Measurements from ENCODE around the gene MRGPRF.

Gene MRGPRF

DNA sequence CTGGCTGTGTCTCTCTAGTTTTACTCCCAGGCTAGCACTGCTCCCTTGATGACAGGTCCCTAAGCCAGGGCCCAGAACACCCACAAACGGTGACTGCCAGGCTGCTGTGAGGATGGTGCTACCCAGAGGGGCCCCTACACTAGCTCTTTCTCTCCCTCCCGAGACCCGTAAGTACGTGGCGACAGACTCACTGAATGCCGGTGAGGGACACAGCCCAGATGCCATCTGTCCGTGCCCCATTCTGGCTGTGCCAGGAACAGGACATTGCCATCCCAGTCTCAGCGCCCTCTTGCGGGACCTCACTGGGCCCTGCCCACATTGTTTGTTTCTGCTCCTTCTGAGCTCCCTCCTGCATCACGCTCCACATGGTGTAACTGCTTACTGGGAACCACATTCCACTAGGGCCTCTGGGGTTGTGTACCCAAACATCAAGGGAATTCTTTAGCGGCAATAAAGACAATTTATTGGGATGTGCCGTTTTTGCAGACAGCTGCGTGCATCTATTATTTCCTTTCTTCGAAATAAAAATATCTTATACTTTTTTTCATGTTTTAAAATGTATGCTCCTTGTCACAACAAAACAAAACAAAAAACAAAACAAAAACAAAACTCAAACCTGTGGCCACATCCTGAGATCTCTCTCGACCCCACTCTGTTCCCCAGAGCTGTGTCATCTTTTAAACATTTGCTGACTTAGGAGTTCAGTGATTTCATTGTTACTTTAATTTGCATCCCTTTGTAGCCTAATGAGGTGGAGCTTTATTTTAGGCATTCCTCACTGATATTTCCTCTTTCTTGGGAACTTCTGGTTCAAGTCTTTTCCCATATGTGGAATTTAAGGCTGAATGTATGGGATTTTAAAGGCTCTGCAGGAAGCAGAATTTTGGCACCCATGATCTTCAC is 31.3 kb upstream of the MRGPRF start:
- Histone ChIP-seq H3K9me3 (no peaks in the 10 kb centered on the region), H3K36me3 (no peaks in the 10 kb centered on the region), H3K27me3 (no peaks in the 10 kb centered on the region), H3K4me3 (ENCODE audit: low read depth, low read length) (no peak overlapping the region), H3K4me1 (peaks cover 14% of the 10 kb centered on the region)
- DNase-seq = peak; percentile 58
- TF ChIP-seq, protein P1, sequence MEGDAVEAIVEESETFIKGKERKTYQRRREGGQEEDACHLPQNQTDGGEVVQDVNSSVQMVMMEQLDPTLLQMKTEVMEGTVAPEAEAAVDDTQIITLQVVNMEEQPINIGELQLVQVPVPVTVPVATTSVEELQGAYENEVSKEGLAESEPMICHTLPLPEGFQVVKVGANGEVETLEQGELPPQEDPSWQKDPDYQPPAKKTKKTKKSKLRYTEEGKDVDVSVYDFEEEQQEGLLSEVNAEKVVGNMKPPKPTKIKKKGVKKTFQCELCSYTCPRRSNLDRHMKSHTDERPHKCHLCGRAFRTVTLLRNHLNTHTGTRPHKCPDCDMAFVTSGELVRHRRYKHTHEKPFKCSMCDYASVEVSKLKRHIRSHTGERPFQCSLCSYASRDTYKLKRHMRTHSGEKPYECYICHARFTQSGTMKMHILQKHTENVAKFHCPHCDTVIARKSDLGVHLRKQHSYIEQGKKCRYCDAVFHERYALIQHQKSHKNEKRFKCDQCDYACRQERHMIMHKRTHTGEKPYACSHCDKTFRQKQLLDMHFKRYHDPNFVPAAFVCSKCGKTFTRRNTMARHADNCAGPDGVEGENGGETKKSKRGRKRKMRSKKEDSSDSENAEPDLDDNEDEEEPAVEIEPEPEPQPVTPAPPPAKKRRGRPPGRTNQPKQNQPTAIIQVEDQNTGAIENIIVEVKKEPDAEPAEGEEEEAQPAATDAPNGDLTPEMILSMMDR (IDR thresholded peaks at IDR 0.05; ENCODE audit: low read depth, low read length) = peak; percentile 62

DNA sequence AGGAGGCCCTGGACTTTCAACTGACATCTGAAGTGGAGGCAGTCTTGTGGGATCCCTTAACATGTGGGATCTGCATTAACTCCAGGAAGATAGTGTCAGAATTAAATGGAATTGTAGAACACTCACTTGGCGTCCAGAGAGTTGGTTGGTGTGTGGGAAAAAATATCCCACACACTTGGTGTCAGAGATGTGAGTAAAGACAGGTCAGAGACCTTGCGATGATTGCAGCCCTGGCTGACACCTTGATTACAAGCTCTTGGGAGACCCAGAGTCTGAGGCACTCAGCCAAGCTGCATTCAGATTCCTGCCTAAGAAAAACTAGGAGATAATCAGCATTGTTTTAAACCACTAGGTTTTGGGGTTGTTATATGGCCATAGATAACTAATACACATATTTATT is 28.5 kb upstream of the MRGPRF start:
- DNase-seq = no peak
- TF ChIP-seq, protein P1 (IDR thresholded peaks at IDR 0.05; ENCODE audit: low read depth, low read length) = no peak
- Histone ChIP-seq H3K4me1 (peaks cover 9% of the 10 kb centered on the region), H3K27me3 (no peaks in the 10 kb centered on the region), H3K36me3 (no peaks in the 10 kb centered on the region), H3K9me3 (no peaks in the 10 kb centered on the region), H3K4me3 (ENCODE audit: low read depth, low read length) (no peak overlapping the region)

DNA sequence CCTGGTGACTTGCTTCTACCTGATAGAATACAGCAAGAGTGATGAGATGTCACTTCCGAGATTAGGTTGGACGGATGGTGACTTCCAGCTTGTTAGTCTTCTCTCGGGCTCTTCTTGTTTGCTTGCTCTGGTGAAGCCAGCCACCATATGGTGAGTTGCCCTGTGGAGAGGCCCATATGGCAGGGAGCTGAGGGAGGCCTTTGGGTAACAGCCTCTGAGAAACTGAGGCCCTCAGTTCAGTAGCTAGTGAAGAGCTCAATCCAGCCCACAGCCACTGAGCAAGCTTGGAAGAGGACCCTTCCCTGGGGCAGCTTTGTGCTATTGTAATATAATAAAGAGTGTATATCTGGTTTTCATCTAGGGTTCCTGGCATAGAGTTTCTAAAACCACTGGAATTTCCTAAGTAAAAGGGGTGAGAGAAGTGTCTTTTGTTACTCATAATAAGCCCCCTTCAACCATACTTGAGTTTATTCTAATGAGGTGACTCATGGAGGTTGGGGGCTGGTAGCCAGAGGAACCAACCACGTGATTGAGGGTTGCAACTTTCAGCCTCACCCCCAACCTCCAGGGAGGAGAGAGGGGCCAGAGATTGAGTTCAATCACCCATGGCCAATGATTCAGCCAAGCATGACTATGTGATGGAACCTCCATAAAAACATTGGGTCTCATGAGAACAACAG is 27.7 kb upstream of the MRGPRF start:
- no peak for DNase-seq
- Histone ChIP-seq H3K4me3 (ENCODE audit: low read depth, low read length) (no peak overlapping the region), H3K27me3 (no peaks in the 10 kb centered on the region), H3K4me1 (peaks cover 9% of the 10 kb centered on the region), H3K9me3 (no peaks in the 10 kb centered on the region), H3K36me3 (no peaks in the 10 kb centered on the region)
- TF ChIP-seq, protein P1 (IDR thresholded peaks at IDR 0.05; ENCODE audit: low read depth, low read length) = no peak

DNA sequence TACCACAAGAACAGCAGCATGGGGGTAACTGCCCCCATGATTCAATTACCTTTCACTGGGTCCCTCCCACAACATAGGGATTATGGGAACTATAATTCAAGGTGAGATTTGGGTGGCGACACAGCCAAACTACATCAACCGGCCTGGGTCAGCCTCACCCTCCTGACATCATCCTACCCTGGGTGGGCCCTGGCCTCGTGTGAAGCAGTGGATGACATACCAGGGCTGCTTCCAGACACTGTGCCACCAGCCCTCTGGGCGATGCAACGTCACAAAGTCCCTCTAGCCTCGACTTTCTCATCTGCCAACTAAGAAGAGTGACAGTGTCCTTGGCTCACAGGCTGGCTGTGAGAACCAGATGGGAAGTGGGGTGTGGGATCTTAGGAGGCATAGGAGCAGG is 27.0 kb upstream of the MRGPRF start:
- Histone ChIP-seq H3K36me3 (no peaks in the 10 kb centered on the region), H3K4me3 (ENCODE audit: low read depth, low read length) (no peak overlapping the region), H3K9me3 (no peaks in the 10 kb centered on the region), H3K27me3 (no peaks in the 10 kb centered on the region), H3K4me1 (peaks cover 9% of the 10 kb centered on the region)
- DNase-seq = no peak
- TF ChIP-seq, protein P1 (IDR thresholded peaks at IDR 0.05; ENCODE audit: low read depth, low read length) = no peak

DNA sequence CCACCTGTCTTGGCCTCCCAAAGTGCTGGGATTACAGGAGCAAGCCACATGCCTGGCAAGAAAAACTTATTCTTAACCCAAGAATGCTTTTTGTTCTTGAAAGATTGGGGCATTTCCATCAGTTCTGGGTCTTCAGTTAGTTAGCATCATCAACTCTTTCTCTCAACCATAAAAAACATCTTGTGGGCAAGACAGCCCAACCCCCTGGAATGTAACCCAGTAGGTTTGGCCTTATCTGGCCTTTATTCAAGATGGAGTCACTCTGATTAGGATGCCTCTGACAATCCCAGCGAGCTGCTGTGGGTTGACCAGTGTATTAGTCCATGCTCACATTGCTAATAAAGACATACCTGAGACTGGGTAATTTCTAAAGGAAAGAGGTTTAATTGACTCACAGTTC is 26.5 kb upstream of the MRGPRF start:
- Histone ChIP-seq H3K27me3 (no peaks in the 10 kb centered on the region), H3K36me3 (no peaks in the 10 kb centered on the region), H3K4me3 (ENCODE audit: low read depth, low read length) (no peak overlapping the region), H3K9me3 (no peaks in the 10 kb centered on the region), H3K4me1 (peaks cover 9% of the 10 kb centered on the region)
- TF ChIP-seq, protein P1 (IDR thresholded peaks at IDR 0.05; ENCODE audit: low read depth, low read length) = no peak
- DNase-seq = no peak

DNA sequence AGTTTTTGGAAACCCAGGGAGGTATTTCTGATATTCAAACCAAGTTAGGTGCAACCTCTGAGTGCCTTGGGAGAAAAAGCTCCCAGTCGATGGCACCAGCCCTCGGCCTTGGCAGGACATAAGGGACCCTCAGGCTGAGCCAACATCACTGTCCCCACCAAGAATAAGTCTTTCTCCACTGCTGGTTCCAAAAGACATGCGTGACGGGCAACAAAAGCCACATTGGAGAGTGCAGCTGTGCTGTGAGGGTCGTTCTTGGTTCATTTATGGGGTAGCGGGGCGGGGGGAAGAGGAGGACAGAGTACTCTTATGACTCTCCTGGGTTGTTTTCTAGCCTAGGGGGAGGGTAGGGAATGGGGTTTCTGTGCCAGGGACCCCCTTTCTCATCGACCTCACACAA is 24.5 kb upstream of the MRGPRF start:
- Histone ChIP-seq H3K9me3 (no peaks in the 10 kb centered on the region), H3K27me3 (no peaks in the 10 kb centered on the region), H3K4me3 (ENCODE audit: low read depth, low read length) (no peak overlapping the region), H3K4me1 (peaks cover 9% of the 10 kb centered on the region), H3K36me3 (no peaks in the 10 kb centered on the region)
- DNase-seq = no peak
- TF ChIP-seq, protein P1 (IDR thresholded peaks at IDR 0.05; ENCODE audit: low read depth, low read length) = no peak
